Breast epithelium (tissue), 3 donors: ENCODE results near the gene UBE3D.

Experiments
- POLR2A ChIP-seq: fragments of 450-650 bp; IDR thresholded peaks from one replicate; pipeline ENCODE4 v1.6.1; 2016; ENCODE audit warnings: antibody characterized with exemption, mild to moderate bottlenecking, moderate library complexity
- POLR2AphosphoS5 ChIP-seq, 3 donors: sonication (generic); formaldehyde crosslinking; IDR thresholded peaks; one replicate each; pipeline ENCODE4 v1.6.1; 2017; ENCODE audit warnings: antibody characterized with exemption in 3 of 3
- TF ChIP-seq, protein P1 (sequence below), 3 donors: fragments of 450-650 bp; IDR thresholded peaks; one replicate each; pipeline ENCODE4 v1.5.1; 2016 to 2017; ENCODE audit warnings: antibody characterized with exemption in 3 of 3, mild to moderate bottlenecking in 3 of 3, moderate library complexity in 3 of 3

DNA sequence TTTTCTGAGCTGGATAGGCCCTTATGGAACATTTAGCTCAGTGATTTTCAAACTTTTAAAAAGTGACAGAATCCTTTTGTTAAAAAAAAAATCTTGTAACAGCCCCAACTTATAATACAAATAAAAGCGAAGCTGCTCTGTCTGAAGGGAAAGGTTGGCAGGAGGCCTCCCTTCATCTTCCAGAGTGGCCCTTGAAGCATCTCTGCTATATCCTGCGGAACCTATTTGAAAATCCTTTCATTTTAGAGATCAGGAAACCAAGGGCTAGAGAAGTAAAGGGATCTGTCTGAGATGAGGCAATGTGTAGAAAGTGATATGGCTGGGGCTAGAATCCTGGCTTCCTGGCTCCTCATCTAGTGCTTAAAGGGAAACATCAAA, 107.8 kb downstream of the UBE3D start:
- TF ChIP-seq, protein P1, sequence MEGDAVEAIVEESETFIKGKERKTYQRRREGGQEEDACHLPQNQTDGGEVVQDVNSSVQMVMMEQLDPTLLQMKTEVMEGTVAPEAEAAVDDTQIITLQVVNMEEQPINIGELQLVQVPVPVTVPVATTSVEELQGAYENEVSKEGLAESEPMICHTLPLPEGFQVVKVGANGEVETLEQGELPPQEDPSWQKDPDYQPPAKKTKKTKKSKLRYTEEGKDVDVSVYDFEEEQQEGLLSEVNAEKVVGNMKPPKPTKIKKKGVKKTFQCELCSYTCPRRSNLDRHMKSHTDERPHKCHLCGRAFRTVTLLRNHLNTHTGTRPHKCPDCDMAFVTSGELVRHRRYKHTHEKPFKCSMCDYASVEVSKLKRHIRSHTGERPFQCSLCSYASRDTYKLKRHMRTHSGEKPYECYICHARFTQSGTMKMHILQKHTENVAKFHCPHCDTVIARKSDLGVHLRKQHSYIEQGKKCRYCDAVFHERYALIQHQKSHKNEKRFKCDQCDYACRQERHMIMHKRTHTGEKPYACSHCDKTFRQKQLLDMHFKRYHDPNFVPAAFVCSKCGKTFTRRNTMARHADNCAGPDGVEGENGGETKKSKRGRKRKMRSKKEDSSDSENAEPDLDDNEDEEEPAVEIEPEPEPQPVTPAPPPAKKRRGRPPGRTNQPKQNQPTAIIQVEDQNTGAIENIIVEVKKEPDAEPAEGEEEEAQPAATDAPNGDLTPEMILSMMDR (IDR thresholded peaks at IDR 0.05) = no peak
- TF ChIP-seq POLR2A (no peak), POLR2AphosphoS5 (IDR thresholded peaks at IDR 0.05) (no peak)
